ENCODE results near the gene PTPA.
"Not testable (repeated sequence)": the region's sequence is repeated elsewhere in the genome, so short reads cannot be mapped to it uniquely, and the experiment has no call there.

PTPA gene

DNA sequence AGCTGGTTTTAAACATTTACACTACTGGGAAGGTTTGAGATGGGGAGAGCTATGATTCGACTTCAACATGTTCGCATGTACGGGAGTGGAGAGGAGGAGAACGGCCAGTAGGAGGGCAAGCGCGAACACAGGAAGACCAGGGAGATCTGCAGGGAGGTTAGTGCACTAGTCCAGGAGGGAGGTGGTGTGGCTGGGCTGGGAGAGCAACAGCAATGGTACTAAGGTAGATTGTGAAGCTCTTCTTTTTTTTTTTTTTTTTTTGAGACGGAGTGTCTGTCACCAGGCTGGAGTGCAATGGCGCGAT lies 50.3 kb downstream of the PTPA start:
- no peak for DNase-seq

DNA sequence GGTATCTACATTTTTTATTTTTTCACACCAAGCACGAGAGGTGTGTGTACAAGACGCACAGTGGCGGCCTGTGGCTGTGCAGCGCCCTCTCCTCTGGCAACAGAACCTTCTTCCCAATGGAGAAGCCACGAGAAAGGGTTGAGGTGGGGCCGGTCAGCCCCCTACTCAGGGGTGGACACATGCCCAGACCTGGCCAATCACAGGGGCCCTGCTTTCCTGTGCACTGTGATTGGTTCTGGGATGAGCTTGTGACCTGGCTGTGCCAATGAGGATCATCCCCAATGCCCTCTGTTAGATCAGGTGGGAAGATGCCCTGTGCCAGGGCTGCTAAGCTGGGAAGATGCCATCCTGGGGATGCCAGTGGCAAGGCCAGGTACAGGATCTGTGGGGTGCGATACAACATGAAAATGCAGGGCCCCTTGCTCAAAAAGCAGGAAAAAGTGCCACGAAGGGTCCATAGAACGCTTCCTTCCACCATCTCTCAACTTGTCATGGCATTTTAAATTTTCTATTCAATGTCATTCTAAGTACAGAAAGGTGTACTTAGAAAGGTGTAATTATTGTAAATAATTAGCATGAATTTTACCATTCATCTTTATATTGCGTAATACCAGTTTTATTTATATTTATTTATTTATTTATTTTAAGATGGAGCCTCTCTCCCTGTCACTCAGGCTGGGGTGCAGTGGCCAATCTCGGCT lies 51.4 kb downstream of the PTPA start:
- DNase-seq: no peak

DNA sequence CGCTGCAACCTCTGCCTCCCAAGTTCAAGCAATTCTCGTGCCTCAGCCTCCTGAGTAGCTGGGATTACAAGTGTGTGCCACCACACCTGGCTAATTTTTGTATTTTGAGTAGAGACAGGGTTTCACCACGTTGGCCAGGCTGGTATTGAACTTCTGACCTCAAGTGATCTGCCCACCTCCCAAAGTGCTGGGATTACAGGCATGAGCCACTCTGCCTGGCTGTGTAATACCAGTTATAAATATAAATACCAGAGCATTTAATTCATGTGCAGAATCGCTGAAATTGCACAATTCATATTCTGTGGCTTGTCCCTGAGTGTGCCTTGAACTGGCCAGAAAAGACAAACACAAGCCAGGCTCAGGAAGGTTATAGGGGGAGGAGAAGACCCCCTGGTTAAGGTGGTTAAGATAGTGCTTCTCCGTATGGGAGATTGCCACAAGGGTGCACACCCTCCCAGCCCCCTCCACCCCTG lies 52.0 kb downstream of the PTPA start:
- DNase-seq: not testable (repeated sequence)

DNA sequence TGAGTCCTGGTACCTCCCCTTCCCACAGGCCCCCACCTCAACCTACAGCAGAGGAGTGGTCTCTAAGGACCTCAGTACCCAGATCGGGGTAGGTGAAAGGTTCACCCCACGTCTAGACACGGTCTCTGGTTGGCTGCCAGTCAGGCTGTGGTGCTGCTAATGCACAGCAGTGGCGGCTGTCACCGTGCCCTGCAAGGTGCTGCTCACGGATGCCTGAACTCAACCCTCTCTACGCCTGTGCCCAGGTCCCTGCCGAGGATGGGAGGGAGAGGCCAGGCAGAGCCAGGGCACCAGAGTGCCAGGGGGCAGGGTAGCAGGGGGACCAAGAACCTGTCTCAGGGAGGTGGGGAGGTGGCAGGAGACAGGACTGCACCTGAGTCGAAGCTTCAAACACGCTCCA lies 52.5 kb downstream of the PTPA start:
- no peak for DNase-seq

- DNase-seq: no peak
These were observed 53.2 kb downstream of the PTPA start for GRCh38 chr9:129164246-129164930.

GRCh38 chr9:129165198-129165597 lies 54.0 kb downstream of the PTPA start:
- no peak for DNase-seq

- DNase-seq: no peak
These were observed 55.7 kb downstream of the PTPA start for GRCh38 chr9:129166623-129167557.

- DNase-seq: no peak
These were observed 59.0 kb downstream of the PTPA start for GRCh38 chr9:129170229-129170628.

- no peak for DNase-seq
These were observed 61.0 kb downstream of the PTPA start for GRCh38 chr9:129171993-129172751.

- no peak for DNase-seq
These were observed 61.6 kb downstream of the PTPA start for GRCh38 chr9:129172816-129173215.

GRCh38 chr9:129173296-129174101 lies 62.3 kb downstream of the PTPA start:
- no peak for DNase-seq

- DNase-seq: peak; percentile 40 to 77
These were observed 63.0 kb downstream of the PTPA start for GRCh38 chr9:129174102-129174723.

DNA sequence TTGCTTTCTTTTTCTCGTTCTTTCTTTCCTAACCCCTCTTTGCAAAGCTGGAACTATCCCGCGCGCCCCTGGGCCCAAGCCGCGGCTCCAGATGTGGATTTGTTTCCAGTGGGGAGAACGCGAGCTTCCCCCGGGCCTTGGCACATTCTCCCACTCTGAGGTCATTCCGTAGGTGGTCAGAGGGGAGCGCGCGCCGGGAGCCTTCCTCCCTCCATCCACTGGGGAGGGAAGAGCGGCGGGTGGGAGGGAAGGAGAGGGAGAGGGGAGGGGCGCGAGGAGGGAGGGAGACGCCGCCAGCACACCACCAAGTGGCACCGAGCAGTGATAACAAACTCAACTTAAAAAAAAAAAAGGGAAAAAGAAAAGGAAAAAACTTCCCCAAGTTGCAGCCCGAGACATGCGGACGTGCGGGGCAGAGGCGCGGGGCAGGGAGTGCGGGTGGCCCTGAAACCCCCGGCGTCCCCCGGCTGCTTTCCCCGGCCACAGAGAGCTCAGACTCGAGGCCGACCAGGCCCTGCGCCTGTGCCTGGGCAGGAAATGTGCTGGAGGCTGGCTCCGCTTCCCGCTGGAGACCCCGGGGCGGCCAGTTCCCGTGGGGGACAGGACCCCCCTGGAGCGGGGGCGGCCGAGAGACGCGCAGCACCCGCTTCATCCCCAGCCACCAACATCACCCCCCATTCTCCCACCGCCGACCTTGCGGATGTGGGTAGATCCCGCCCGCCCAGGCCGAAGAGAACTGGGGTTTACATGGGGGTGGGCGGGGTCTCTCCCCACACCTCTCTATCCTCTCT lies 63.7 kb downstream of the PTPA start:
- DNase-seq: peak; percentile 26 to 63

GRCh38 chr9:129175515-129175824 lies 64.3 kb downstream of the PTPA start:
- no peak for DNase-seq

GRCh38 chr9:129175825-129176633 lies 64.8 kb downstream of the PTPA start:
- DNase-seq: peak in 1 of 2 experiments; percentile 71

- DNase-seq: peak in 1 of 2 experiments; percentile 17
These were observed 65.7 kb downstream of the PTPA start for GRCh38 chr9:129176701-129177442.

GRCh38 chr9:129177443-129177790 lies 66.2 kb downstream of the PTPA start:
- no peak for DNase-seq

DNA sequence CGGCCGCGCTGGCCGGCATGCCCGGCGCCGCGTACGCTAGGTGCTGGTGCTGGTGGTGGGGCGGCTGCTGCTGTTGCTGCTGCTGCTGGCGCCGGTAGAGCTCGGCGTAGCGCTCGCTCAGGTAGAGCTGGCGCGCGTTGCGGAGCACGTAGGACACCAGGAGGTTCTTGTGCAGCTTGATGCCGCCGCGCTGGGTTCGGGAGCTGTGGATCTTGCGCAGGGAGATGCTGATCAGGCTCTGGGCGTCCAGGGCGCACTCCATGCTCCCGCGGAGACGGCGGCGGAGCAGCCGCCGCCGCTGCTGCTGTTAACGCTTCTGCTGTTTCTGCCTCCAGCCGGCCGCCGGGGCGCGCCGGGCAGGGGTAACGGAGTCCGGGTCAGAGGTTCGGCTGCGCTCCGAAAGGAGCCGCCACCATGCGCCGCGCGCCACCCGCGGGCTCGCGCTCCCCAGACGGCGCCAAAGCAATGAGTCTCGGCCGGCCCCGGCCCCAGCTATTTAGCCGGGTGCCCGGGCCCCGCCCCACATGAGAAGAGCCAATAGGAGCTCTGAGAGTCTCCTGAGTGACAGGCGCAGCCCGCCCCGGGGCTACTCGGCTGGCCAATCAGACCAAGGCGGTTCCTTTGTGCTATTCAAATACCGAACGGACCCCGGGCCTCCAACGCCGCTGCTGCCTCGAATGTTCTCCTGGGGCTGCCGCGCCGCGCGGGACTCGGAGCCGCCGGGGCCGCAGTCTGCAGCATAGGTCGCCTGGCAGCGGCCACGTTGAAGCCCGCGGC lies 66.8 kb downstream of the PTPA start, which contains the start of gene IER5L:
IER5L (minus strand) TSS at position 471 of the 777 bp plus-strand sequence; CDS start at position 262, 209 bp downstream.
- peak; percentile 77 to 92 for DNase-seq
